ENCODE measurements around the gene RPAP2. TPM values are rescaled to one million over a fixed set of nuclear protein-coding genes. Genes with fewer than 3 reads are reported as not detected.

RPAP2 gene
- total and polyA plus RNA-seq, 3 experiments from 2014 or later: 30.8 to 40.7 (median 38.6) TPM

DNA sequence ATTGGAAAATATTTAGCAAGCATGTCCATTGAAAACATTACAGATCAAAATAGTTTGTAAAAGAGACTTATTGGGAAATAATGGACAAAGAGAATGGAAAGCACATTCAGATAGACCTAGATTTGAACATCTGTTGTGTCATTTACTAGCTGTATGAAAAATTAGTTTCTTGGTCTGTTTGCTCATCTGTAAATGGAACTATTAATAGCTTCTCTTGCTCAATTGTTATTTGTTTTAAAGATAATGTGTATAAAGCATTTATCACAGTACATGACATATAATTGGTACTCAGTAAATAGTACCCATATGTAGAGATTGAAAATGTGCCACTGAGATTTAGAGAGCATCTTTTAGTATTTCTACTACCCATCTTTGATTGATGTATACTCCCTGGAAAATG, 25.9 kb downstream of the RPAP2 start:
- ChIA-PET CTCF (interaction anchor here (1.0 kb wide), 1 partner anchor 17 kb away, joined by 3 read pairs; no protein-coding TSS in a partner anchor), POLR2A (no interaction called here)
- H3K27ac Mint-ChIP-seq: peak overlapping the region; percentile 15 to 97 (median 92)

DNA sequence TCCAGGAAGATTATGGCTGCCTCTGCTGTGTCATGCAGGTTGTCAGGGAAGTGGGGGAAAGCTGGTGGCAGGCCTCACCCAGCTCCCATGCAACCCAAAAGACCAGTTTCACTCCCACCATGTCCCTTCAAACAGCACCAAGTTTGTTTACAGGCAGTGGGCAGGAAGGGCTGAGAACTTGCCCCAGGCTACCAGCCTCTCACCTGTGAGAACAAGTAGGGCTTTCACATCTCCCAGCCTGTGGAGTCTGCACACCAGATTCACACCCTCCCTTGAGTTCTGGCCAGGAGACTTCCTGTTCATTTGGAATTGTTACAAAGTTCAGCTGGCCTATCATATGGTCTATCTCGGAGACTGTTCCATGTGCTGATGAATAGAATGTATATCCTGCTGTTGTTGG, 27.8 kb downstream of the RPAP2 start:
- H3K4me3 Mint-ChIP-seq: no peak overlapping the region
- DNase-seq: no peak
- H3K36me3 ChIP-seq (ENCODE audit: insufficient read depth, low read length): peaks cover 3% of the 10 kb centered on the region
- H3K9me3 ChIP-seq (ENCODE audit: low read length): no peaks in the 10 kb centered on the region
- no peak overlapping the region for H3K27ac ChIP-seq (ENCODE audit: low read depth, low read length)
- H3K36me3 Mint-ChIP-seq: peaks cover 39 to 68% (median 65%) of the 10 kb centered on the region in 3 donors
- H3K27ac Mint-ChIP-seq: peak overlapping the region in 1 of 8 donors; percentile 61
- H3K27me3 Mint-ChIP-seq: no peaks in the 10 kb centered on the region
- ChIA-PET POLR2A (no interaction called here), CTCF (no interaction called here)
- no peak overlapping the region for H3K4me3 ChIP-seq (ENCODE audit: low read length)
- H3K4me1 Mint-ChIP-seq: peaks cover 18 to 32% (median 30%) of the 10 kb centered on the region in 3 donors
- peaks cover 6% of the 10 kb centered on the region for H3K4me1 ChIP-seq (ENCODE audit: insufficient read depth, low read length)
- H3K9me3 Mint-ChIP-seq: peaks cover 12 to 26% (median 18%) of the 10 kb centered on the region in 5 donors
- H3K27me3 ChIP-seq (ENCODE audit: insufficient read depth, low read length, poor library complexity, severe bottlenecking): no peaks in the 10 kb centered on the region

More for the DNA sequence above, 25.9 kb downstream of the RPAP2 start:
- H3K4me3 ChIP-seq (ENCODE audit: low read length): no peak overlapping the region
- H3K27ac ChIP-seq (ENCODE audit: low read depth, low read length): no peak overlapping the region
- H3K27me3 ChIP-seq (ENCODE audit: insufficient read depth, low read length, poor library complexity, severe bottlenecking): no peaks in the 10 kb centered on the region
- H3K36me3 ChIP-seq (ENCODE audit: insufficient read depth, low read length): peaks cover 3% of the 10 kb centered on the region
- no peaks in the 10 kb centered on the region for H3K9me3 ChIP-seq (ENCODE audit: low read length)
- H3K27me3 Mint-ChIP-seq: no peaks in the 10 kb centered on the region
- peaks cover 6% of the 10 kb centered on the region for H3K4me1 ChIP-seq (ENCODE audit: insufficient read depth, low read length)
- peaks cover 13 to 22% (median 21%) of the 10 kb centered on the region in 3 donors for H3K4me1 Mint-ChIP-seq
- H3K9me3 Mint-ChIP-seq: peaks cover 12 to 26% (median 18%) of the 10 kb centered on the region in 5 donors
- DNase-seq: no peak
- H3K36me3 Mint-ChIP-seq: peaks cover 36 to 65% (median 56%) of the 10 kb centered on the region in 3 donors
- peak overlapping the region in 4 of 7 donors; percentile 13 to 84 (median 55) for H3K4me3 Mint-ChIP-seq

DNA sequence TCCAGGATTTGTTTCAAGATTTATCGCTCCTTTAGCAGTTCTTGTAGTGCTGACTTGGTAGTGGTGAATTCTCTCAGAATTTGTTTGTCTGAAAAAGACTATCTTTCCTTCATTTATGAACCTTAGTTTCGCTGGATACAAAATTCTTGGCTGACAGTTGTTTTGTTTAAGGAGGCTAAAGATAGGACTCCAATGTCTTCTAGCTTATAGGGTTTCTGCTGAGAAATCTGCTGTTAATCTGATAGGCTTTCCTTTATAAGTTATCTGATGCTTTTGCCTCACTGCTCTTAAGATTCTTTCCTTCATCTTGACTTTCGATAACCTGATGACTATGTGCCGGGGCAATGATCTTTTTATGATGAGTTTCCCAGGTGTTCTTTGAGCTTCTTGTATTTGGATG, 28.9 kb downstream of the RPAP2 start:
- CTCF ChIA-PET: interaction anchor here (2.1 kb wide), 1 partner anchor 14 kb away, joined by 7 read pairs; no protein-coding TSS in a partner anchor
- Mint-ChIP-seq H3K9me3 (peaks cover 12 to 26% (median 18%) of the 10 kb centered on the region in 5 donors), H3K27ac (peak overlapping the region in 3 of 8 donors; percentile 10 to 38 (median 14)), H3K36me3 (peaks cover 39 to 68% (median 65%) of the 10 kb centered on the region in 3 donors), H3K4me1 (peaks cover 22 to 37% (median 35%) of the 10 kb centered on the region in 3 donors), H3K4me3 (no peak overlapping the region), H3K27me3 (no peaks in the 10 kb centered on the region)
- H3K36me3 ChIP-seq (ENCODE audit: insufficient read depth, low read length): peaks cover 3% of the 10 kb centered on the region
- POLR2A ChIA-PET: no interaction called here
- no peaks in the 10 kb centered on the region for H3K27me3 ChIP-seq (ENCODE audit: insufficient read depth, low read length, poor library complexity, severe bottlenecking)
- no peak overlapping the region for H3K27ac ChIP-seq (ENCODE audit: low read depth, low read length)
- no peak overlapping the region for H3K4me3 ChIP-seq (ENCODE audit: low read length)
- H3K9me3 ChIP-seq (ENCODE audit: low read length): no peaks in the 10 kb centered on the region
- peaks cover 6% of the 10 kb centered on the region for H3K4me1 ChIP-seq (ENCODE audit: insufficient read depth, low read length)
- no peak for DNase-seq

DNA sequence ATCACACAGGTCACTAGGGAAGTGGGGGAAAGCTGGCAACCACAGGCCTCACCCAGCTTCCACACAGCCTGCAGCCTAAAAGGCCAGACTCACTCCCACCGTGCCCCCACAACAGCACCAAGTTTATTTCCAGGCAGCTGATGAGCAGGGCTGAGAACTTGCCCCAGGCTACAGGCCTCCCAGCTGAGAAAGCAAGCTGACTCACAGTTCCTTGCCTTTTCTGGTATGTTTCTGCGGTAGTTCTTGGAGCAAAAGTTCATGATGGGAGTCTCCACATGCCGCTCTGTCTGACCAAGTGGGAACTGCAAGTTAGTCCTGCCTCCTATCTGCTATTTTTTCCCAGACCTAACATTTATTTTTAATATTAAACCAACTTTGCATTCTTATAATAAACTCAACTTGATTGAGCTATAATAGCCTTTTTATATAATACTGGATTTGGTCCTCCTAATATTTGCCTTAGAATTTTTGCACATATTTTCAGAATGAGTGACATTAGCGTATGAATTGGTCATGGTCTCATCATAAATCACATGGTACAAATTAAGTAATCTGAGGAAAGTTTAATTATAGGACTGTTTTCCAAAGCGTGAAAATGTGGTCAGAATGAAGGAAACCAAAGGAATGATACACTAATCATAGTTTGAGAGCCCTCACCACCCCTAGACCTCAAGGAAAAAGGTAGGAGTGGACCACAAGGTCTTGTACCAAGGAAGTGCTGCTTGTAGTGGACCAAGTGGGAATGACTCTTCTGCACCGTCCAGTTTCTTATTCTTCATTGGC, 30.7 kb downstream of the RPAP2 start:
- Mint-ChIP-seq H3K9me3 (peaks cover 12 to 26% (median 18%) of the 10 kb centered on the region in 5 donors), H3K27ac (no peak overlapping the region), H3K4me1 (peaks cover 14 to 33% (median 32%) of the 10 kb centered on the region in 3 donors), H3K36me3 (peaks cover 37 to 69% (median 59%) of the 10 kb centered on the region in 3 donors), H3K4me3 (no peak overlapping the region), H3K27me3 (no peaks in the 10 kb centered on the region)
- ChIA-PET CTCF (interaction anchor here (2.1 kb wide), 1 partner anchor 16 kb away, joined by 7 read pairs; no protein-coding TSS in a partner anchor), POLR2A (no interaction called here)
- no peaks in the 10 kb centered on the region for H3K4me1 ChIP-seq (ENCODE audit: insufficient read depth, low read length)
- no peak for DNase-seq
- no peaks in the 10 kb centered on the region for H3K9me3 ChIP-seq (ENCODE audit: low read length)
- H3K27ac ChIP-seq (ENCODE audit: low read depth, low read length): no peak overlapping the region
- no peaks in the 10 kb centered on the region for H3K36me3 ChIP-seq (ENCODE audit: insufficient read depth, low read length)
- H3K4me3 ChIP-seq (ENCODE audit: low read length): no peak overlapping the region
- no peaks in the 10 kb centered on the region for H3K27me3 ChIP-seq (ENCODE audit: insufficient read depth, low read length, poor library complexity, severe bottlenecking)

DNA sequence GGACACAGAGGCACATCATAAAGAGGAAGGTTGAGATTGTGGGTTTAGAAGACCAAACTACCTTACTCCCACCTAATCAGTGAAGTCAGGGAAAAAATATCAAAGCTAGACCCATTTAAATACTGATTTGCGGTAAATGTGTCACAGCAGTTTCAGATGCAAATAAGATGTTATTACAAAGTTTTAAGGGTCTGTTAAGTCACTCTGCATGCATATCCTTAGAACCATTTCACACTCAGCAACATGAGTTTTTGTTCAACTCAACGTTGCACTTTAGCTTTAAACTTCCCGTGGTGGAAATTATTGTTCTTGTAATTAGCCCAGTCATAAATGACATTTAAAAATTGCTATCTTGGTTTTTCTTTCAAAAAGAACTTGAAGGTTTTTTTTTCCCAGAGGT, 34.8 kb downstream of the RPAP2 start:
- POLR2A ChIA-PET: no interaction called here
- H3K4me3 Mint-ChIP-seq: no peak overlapping the region
- peak overlapping the region in 1 of 8 donors; percentile 36 for H3K27ac Mint-ChIP-seq
- peaks cover 0 to 5% (median 2%) of the 10 kb centered on the region in 5 donors for H3K9me3 Mint-ChIP-seq
- H3K27me3 ChIP-seq (ENCODE audit: insufficient read depth, low read length, poor library complexity, severe bottlenecking): no peaks in the 10 kb centered on the region
- no peaks in the 10 kb centered on the region for H3K27me3 Mint-ChIP-seq
- CTCF ChIA-PET: interaction anchor here (1.0 kb wide), 1 partner anchor 18 kb away, joined by 4 read pairs; no protein-coding TSS in a partner anchor
- no peak overlapping the region for H3K4me3 ChIP-seq (ENCODE audit: low read length)
- H3K36me3 Mint-ChIP-seq: peaks cover 34 to 60% (median 36%) of the 10 kb centered on the region in 3 donors
- H3K27ac ChIP-seq (ENCODE audit: low read depth, low read length): no peak overlapping the region
- no peak for DNase-seq
- no peaks in the 10 kb centered on the region for H3K9me3 ChIP-seq (ENCODE audit: low read length)
- no peaks in the 10 kb centered on the region for H3K4me1 ChIP-seq (ENCODE audit: insufficient read depth, low read length)
- peaks cover 13 to 29% (median 28%) of the 10 kb centered on the region in 3 donors for H3K4me1 Mint-ChIP-seq
- H3K36me3 ChIP-seq (ENCODE audit: insufficient read depth, low read length): peaks cover 5% of the 10 kb centered on the region

DNA sequence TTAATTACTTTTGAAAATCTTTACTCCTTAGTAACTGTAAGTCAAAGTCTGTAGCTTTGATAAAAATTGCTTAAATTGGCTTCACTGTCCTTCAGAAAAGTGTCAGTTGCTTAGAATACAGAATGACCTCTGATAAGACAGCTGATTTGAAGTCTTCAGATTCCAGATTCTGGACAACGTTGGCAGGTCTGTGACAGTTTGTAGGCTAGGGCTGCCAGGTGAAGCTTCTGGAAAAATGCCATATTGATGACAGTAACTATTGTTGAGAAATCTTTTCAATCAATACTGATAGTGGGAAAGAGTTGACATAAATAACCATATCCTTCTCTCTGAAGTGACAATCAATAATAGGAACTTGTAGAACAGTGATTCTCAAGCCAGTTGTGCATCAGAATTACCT, 41.3 kb downstream of the RPAP2 start:
- H3K36me3 Mint-ChIP-seq: peaks cover 19 to 56% (median 32%) of the 10 kb centered on the region in 3 donors
- no peak overlapping the region for H3K4me3 Mint-ChIP-seq
- peaks cover 0 to 4% (median 0%) of the 10 kb centered on the region in 3 donors for H3K4me1 Mint-ChIP-seq
- ChIA-PET CTCF (interaction anchor here (1.4 to 1.5 kb wide), 2 partner anchors 22 to 145 kb away, joined by 3 to 4 read pairs; no protein-coding TSS in a partner anchor), POLR2A (no interaction called here)
- no peak for DNase-seq
- no peaks in the 10 kb centered on the region for H3K27me3 ChIP-seq (ENCODE audit: insufficient read depth, low read length, poor library complexity, severe bottlenecking)
- no peaks in the 10 kb centered on the region for H3K9me3 ChIP-seq (ENCODE audit: low read length)
- no peaks in the 10 kb centered on the region for H3K27me3 Mint-ChIP-seq
- no peak overlapping the region for H3K4me3 ChIP-seq (ENCODE audit: low read length)
- H3K9me3 Mint-ChIP-seq: no peaks in the 10 kb centered on the region
- H3K4me1 ChIP-seq (ENCODE audit: insufficient read depth, low read length): no peaks in the 10 kb centered on the region
- no peak overlapping the region for H3K27ac ChIP-seq (ENCODE audit: low read depth, low read length)
- peaks cover 5% of the 10 kb centered on the region for H3K36me3 ChIP-seq (ENCODE audit: insufficient read depth, low read length)
- H3K27ac Mint-ChIP-seq: no peak overlapping the region

DNA sequence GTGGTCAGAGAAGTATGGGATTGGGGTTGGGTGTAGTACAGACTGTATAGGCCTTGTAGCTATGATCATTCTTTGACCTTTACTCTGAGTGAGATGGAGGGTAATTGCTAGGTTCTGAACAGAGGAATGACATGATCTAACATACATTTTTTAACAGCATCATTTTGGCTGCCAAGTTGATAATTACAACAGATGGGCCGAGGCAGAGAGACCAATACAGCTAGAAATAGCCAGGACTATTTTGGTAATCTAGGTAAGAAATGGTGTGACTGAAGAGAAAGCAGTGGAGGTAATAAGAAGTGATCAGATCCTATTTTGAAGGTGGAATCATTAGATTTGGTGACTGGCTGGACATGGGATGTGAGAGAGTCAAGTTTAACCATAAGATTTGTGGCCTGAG, 43.5 kb downstream of the RPAP2 start:
- CTCF ChIA-PET: no interaction called here
- H3K27me3 ChIP-seq (ENCODE audit: insufficient read depth, low read length, poor library complexity, severe bottlenecking): no peaks in the 10 kb centered on the region
- no peak overlapping the region for H3K4me3 Mint-ChIP-seq
- DNase-seq: no peak
- peaks cover 0 to 4% (median 2%) of the 10 kb centered on the region in 3 donors for H3K4me1 Mint-ChIP-seq
- no peak overlapping the region for H3K27ac ChIP-seq (ENCODE audit: low read depth, low read length)
- peak overlapping the region in 1 of 8 donors; percentile 22 for H3K27ac Mint-ChIP-seq
- no peaks in the 10 kb centered on the region for H3K4me1 ChIP-seq (ENCODE audit: insufficient read depth, low read length)
- H3K9me3 ChIP-seq (ENCODE audit: low read length): no peaks in the 10 kb centered on the region
- no peak overlapping the region for H3K4me3 ChIP-seq (ENCODE audit: low read length)
- peaks cover 14 to 54% (median 30%) of the 10 kb centered on the region in 3 donors for H3K36me3 Mint-ChIP-seq
- H3K36me3 ChIP-seq (ENCODE audit: insufficient read depth, low read length): no peaks in the 10 kb centered on the region
- H3K27me3 Mint-ChIP-seq: no peaks in the 10 kb centered on the region
- H3K9me3 Mint-ChIP-seq: no peaks in the 10 kb centered on the region
- POLR2A ChIA-PET: no interaction called here

DNA sequence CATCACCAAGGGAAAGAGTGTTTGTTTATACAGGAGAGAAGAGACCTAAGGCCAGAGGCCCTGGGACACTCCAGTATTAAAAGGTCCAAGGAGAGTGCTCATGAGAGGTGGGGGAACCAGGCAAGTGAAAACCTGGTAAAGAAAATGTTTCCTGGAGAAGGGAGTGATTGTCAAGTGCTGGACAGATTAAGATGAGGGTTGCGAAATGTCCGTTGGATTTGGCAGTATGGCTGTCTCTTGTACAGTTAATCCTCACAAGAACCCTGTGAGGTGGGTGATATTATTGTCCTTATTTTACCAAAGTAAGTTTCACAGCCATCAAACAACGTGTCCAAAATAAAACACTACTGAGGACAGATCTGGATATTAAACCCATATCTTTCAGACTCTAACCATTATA, 44.2 kb downstream of the RPAP2 start:
- H3K27ac ChIP-seq (ENCODE audit: low read depth, low read length): no peak overlapping the region
- POLR2A ChIA-PET: no interaction called here
- peaks cover 0 to 4% (median 2%) of the 10 kb centered on the region in 3 donors for H3K4me1 Mint-ChIP-seq

More for the DNA sequence above, 44.2 kb downstream of the RPAP2 start:
- CTCF ChIA-PET: no interaction called here
- no peaks in the 10 kb centered on the region for H3K27me3 ChIP-seq (ENCODE audit: insufficient read depth, low read length, poor library complexity, severe bottlenecking)
- H3K27me3 Mint-ChIP-seq: no peaks in the 10 kb centered on the region
- no peaks in the 10 kb centered on the region for H3K9me3 ChIP-seq (ENCODE audit: low read length)
- peaks cover 16 to 57% (median 31%) of the 10 kb centered on the region in 3 donors for H3K36me3 Mint-ChIP-seq
- H3K9me3 Mint-ChIP-seq: no peaks in the 10 kb centered on the region
- H3K4me1 ChIP-seq (ENCODE audit: insufficient read depth, low read length): no peaks in the 10 kb centered on the region
- no peak overlapping the region for H3K27ac Mint-ChIP-seq
- H3K4me3 ChIP-seq (ENCODE audit: low read length): no peak overlapping the region
- no peak overlapping the region for H3K4me3 Mint-ChIP-seq
- no peak for DNase-seq
- H3K36me3 ChIP-seq (ENCODE audit: insufficient read depth, low read length): no peaks in the 10 kb centered on the region

Data from CD8-positive, alpha-beta memory T cell (primary cell).